DND-41 (cell line): Measurements from ENCODE around the gene SSR4.

Experiments
- EZH2 ChIP-seq: IDR thresholded peaks from 3 replicates; pipeline ENCODE4 v1.6.1; 2012; ENCODE audit warnings: borderline replicate concordance, low read depth, mild to moderate bottlenecking, moderate library complexity, low read length, inconsistent platforms; ENCODE audit not compliant: severe bottlenecking
- TF ChIP-seq, protein P1 (sequence below): IDR thresholded peaks from 2 replicates; pipeline ENCODE4 v1.5.1; 2012; ENCODE audit warnings: borderline replicate concordance, low read length, moderate library complexity, mild to moderate bottlenecking; ENCODE audit not compliant: poor library complexity, severe bottlenecking; ENCODE audit errors: extremely low read depth

DNA sequence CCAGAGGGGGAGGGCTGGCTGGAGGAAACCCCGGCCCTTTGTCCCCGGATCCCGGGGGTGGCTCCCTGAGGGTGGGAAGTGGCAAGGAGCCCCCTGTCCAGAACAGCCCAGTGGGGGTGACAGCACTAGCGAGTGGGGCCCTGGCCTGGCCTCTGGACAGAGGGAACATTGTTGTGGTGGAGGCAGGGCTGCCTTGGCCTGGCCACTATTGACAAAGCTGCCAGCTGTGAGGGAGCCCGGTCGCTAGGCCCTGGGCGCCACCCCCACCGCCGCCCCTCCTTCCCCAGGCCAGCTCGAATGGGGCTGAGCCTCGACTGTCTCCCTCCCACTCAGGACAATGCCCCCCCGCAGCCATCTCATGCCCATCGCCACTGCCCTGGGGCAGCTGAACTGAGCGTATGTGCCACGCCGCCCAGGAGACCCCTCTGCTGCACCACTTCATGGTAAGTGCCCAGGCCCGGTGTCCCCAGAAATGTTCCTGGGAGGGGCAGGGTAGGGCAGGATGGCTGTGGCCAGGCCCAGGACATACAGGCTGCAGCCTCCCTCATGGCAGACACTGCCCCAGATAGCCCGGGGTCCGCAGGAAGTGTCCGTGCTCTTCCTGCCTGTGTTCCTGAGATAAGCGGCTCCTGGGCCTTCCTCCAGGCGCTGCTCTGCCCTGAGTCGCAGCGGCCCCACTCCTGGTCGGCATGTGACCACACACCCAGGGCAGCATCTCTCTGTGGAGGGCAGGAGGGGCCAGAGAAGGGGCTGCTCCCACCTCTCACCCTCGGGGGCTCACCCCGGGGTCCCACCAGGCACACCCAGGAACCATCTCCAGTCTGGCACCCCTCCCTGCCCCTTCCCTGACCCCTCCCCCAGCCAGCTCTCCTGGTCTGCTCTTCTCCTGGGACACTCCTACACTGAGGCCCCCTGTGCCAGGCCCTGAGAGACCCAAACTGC, 29.1 kb upstream of the SSR4 start:
- TF ChIP-seq, protein P1, sequence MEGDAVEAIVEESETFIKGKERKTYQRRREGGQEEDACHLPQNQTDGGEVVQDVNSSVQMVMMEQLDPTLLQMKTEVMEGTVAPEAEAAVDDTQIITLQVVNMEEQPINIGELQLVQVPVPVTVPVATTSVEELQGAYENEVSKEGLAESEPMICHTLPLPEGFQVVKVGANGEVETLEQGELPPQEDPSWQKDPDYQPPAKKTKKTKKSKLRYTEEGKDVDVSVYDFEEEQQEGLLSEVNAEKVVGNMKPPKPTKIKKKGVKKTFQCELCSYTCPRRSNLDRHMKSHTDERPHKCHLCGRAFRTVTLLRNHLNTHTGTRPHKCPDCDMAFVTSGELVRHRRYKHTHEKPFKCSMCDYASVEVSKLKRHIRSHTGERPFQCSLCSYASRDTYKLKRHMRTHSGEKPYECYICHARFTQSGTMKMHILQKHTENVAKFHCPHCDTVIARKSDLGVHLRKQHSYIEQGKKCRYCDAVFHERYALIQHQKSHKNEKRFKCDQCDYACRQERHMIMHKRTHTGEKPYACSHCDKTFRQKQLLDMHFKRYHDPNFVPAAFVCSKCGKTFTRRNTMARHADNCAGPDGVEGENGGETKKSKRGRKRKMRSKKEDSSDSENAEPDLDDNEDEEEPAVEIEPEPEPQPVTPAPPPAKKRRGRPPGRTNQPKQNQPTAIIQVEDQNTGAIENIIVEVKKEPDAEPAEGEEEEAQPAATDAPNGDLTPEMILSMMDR = no peak
- TF ChIP-seq EZH2 = no peak
